HG03342 (cell line): ENCODE measurements around the gene IFNA6.
A peak's percentile ranks its signal among the peaks of the same experiment; 100 is the strongest.

ENCODE experiments used
- ATAC-seq: cut with Tn5 transposase; IDR thresholded peaks from one replicate; pipeline ENCODE4 v1.9.1; 2021; ENCODE audit warnings: mild to moderate bottlenecking, moderate library complexity; ENCODE audit not compliant: unreplicated experiment

IFNA6 gene

DNA sequence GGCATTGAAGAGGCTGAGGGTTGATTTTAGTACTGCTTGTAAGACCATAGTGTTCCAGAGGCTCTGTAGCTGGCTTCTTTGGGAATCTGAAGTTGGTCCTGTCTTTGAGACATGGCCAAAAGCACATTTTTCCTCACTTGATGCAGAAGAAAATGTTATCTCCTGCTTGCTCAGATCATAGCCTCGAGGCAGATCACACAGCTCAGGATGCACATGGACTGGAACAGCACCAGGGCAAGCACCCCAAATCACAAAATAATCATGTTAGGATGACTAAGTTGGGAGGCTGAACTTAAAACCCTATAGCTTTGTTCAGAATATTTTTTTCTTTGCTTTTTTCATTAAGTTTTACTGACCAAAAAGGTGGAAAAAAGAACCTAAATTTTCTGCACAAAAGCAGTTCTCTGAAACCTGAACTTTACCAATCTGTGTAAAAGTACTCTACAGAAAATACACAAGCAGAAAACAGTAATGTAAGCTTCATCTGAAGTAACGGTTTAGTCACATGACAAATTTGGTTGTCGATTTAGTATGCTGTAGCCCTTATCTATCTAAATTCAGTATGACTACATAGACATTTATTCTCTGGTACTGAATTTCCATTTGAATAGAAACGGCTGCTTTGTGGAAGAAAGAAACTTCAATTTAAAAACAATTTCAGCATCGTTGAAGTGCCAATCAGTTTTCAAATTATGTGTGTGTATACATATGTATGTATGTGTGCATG, 18.8 kb downstream of the IFNA6 start:
- no peak for ATAC-seq

DNA sequence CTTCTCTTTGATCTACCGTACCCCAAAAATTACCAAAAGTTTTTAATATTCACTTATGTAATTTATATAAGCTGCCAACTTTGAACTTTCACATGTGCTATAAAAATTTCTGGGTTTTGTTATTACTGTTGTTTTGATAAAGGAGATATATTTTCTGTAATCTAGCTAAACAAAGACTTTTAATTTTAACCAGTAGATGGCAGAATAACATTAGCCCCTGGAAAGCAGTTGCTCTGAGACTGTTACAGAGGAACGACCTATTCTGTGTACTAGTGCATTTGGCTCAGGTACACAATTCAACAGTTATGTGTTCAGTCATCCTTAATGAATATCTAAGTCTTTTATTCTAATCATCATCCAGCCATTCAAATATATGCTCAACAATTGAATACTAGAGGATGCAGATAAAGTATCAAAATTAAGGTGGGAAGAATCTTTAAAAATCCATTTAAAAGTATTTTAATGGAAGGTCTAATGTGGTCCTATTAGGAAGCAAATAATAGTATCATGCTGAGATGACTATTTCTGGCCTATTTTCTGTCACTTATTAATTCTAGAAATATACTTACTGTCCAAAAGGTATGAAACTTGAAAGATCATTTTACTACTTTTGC, 24.1 kb downstream of the IFNA6 start:
- peak; percentile 82 for ATAC-seq

DNA sequence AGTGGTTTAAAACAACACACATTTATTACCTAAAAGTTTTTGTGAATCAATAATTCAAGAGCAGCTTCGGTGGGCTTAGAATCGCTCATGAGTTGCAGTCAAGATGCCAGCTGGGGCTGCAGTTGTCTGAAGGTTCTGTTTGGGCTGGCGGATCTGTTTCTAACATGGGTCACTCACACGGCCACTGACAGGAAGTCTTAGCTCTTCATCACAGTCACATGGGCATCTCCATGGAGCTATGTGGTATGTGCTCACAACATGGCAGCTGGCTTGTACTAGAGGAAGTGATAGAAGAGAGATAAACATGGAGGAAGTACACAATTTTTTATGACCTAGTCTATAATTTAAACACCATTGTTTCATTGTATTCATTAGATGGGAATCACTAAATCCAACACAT, 26.6 kb downstream of the IFNA6 start:
- no peak for ATAC-seq

DNA sequence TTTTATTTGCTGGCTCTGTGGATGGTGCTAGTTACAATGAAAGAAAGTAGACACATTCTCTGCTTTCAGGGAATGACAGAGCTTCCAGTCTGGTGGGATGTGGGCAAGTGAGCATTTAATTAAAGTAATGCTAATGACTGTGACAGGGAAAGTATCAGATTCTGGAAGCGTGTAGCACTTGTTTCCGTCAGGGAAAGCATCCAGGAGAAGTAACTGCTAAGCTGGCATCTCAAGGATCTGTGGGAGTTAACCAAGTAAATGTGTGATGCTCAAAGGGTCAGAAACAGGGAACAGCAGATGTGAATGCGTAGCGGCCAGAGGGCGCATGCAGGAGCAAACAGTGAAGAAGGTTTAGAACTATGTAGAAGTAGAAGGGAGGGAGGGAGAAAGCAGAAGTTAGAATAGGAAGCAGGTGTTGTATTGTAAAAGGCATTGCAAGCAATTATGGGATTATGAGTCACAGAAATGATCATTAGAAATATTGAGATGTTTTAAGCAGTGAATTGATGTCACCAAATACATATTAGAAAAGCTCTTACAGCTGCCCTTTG, 27.7 kb downstream of the IFNA6 start:
- ATAC-seq: no peak

DNA sequence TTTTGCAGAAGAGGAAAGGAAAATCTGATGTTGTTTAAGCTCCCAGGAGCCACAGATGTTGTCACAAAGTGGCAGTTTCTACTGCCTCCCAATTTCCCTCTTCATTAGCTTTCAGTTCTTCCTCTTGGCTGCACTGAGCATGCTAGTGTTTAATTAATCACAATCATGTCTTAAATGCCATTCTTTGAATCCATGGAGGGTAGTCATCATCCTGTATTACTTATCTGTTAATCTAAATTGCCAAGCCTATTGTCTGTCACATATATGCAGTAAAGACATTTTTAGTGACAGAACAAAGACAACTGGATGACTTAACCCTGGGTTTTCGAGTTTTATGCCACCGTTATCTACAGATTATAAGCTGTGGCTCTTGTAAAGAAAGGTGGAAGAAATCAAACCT, 30.2 kb downstream of the IFNA6 start:
- ATAC-seq: no peak

DNA sequence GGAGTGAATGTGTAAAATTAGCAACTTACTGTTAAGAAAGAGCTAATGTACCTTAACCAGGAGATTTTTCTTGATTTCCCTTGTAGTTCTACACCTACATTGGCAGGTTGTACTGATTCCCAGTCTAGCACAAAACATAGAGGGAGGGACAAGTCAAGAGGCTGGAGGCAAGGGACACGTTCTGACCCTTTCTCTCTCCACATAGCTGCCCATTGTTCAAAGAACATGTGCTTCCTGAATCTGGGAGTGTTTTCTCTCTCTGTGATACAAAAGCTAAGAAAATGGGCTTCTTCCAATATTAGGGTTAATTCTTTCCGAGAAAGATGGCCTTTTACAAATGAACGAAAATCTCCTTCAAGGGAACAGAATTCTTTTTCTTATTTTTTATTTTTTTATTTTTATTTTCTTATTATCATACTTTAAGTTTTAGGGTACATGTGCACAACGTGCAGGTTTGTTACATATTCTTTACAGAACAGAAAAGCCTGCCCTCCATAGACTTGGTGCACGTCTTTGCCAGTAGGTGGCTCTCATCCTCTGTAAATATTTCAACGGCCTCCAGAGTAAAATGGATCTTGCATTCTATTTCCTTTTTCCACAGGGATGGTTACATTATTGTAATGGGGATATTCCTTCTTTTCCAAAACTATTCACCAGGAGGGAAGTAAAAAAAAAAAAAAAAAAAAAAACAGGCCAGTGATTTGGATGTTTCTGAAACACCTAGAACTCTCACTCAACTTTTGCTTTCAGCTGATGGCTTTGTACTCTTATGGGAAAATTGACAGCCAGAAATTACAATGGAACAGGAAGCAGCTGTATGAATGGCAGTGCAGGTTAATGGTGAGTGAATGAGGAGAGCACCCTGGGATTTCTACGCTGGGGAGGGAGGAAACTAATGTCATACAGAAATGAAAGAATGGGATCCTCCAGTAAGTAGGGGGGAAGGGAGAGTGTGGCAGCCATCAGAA, 32.4 kb downstream of the IFNA6 start:
- ATAC-seq: peak; percentile 81

DNA sequence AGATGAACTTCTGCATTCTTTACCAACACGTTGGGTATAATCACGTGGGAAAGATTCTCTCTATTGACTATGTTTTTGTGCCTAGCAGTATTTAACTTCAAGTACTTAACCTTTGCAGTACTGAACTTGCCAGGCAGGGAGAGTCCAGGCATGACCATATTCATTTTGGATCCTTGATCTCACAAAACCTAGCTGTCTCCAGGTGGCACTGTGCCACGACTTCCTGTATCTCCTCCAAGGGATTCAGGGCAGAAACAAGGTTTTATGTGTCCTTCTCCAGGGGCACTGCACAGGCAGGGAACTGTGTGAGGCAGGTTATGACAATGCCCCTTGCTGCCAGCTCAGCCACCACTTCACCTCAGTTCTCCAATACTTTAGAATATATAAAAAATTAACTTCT, 33.8 kb downstream of the IFNA6 start:
- no peak for ATAC-seq

DNA sequence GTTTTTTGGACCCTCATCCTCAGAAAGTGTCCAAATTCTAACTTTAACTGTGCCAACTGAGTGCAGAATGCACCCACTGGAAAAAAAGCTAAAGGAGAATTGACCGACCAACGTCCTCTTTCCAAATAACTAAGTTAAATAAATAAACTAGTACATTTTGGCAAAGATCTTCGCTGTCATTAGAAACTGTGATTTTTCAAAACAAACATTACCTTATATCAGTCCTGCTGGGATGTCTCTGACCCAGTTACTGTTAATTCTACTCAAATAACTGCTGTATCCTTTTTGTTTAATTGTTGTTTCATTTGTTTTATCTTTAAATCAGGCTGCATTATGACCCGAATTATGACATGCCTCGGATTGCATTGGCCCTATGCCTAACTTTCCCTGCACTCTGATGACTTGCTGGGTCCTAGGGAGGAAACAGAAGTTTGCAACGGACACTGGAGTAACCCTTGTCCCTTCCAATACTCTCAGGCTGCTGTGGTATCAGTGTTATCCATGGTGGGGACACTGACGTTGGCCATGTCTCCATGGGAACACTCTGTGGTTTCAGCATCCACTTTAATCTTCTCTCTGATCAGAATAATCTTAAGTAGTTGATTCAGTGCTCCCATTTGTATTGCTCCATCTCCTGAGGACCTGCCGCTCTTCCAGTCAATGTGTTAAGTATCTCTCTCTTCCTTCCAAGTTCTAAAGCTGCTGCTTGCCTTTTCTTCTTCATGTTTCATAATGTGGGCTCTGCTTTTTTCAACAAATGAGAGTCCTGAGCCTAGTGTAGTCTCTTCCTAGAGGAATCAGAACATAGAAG, 34.5 kb downstream of the IFNA6 start:
- no peak for ATAC-seq

DNA sequence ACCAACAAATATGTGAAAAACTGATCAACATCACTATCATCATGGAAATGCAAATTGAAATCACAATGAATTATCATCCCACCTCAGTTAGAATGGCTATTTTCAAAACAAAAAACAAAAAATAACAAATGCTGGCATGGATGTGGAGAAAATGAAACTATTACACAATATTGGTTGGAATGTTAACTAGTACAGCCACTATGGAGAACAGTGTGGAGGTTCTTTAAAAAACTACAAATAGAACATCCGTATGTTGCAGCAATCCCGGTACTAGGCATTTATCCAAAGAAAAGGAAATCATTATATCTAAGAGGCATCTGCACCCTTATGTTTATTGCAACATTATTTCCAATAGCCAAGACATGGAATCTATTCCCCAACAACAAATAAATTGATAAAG, 36.5 kb downstream of the IFNA6 start:
- no peak for ATAC-seq

DNA sequence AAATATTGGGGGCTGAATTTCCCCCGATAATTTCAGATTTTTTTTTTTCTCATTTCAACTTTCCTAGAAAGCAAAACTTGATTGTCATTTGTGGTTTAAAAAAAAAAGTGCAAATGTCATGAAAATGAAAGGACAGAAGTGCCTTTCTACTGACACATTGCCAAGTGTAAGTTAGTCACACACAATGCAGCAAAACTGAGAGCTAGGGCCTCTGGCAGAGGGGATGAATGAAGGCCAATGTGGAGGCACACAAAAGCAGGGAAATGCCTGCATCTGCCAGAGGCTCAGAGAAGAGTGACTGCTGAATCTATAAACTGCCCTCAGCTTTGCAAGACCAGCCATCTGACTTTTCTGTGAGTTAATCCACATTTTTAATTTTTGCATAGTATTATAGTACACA, 38.8 kb downstream of the IFNA6 start:
- no peak for ATAC-seq

DNA sequence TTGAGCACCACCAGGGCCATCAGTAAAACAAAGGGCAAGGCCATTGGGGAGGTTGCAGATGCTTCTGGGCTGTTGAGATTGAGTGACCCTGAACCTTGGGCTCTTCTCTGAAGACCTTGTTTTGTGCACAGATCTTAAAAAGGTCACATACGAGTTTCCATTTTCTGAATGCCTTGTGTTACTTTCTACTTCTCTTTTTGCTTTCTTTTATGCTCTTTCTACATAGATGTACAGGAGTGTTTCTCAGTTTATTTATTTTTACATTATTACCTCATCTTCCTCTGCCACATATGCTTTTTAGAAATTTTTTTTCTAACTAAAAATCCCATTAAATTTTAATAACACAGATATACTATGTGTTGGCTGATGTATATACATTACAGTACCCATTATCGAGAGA, 45.5 kb downstream of the IFNA6 start, which contains the start of gene IFNA5:
Gene IFNA5, minus strand, starts transcription at position 101 of the 400 bp plus-strand sequence. Its CDS starts 57 bp downstream, at position 44.
- no peak for ATAC-seq
